Nasal cavity respiratory epithelium epithelial cell of viscerocranial mucosa (primary cell): ENCODE measurements around the gene PPM1G. TPM values are rescaled to one million over a fixed set of nuclear protein-coding genes. Genes with fewer than 3 reads are reported as not detected.

Experiments
- total RNA-seq: library from RNA; depleted of rRNA; stranded (reverse); fragments of >200 nt; gene quantifications from 2 replicates; pipeline ENCODE4 v1.2.3, GENCODE V29; 2014

The PPM1G gene
- total RNA-seq, result 115 and 118 TPM in 2 replicates

GRCh38 chr2:27409321-27410073 is at the start of gene PPM1G:
Gene PPM1G (minus strand): TSS chr2:27409591. CDS start chr2:27409422, 169 bp downstream.

GRCh38 chr2:27441958-27442919 is 32.8 kb upstream of the PPM1G start, which contains the start of gene KRTCAP3:
Gene KRTCAP3 (plus strand): TSS chr2:27442381. CDS start chr2:27442413, 32 bp downstream.

GRCh38 chr2:27428213-27428977 is 19.0 kb upstream of the PPM1G start, which contains the start of gene NRBP1:
Gene NRBP1 (plus strand): TSS chr2:27428631. CDS start chr2:27433274, 4,643 bp downstream.

GRCh38 chr2:27380626-27381545 is 28.5 kb downstream of the PPM1G start, which contains the start of gene ZNF513:
Gene ZNF513 (minus strand): TSS chr2:27380734. CDS start chr2:27380526, 208 bp downstream.

GRCh38 chr2:27370026-27370815 is 39.2 kb downstream of the PPM1G start, which contains the start of the genes EIF2B4 and SNX17:
Gene EIF2B4 (minus strand): TSS chr2:27370338. CDS start chr2:27370314, 24 bp downstream.
Gene SNX17 (plus strand): TSS chr2:27370616. CDS start chr2:27370744, 128 bp downstream.

GRCh38 chr2:27356382-27357181 is 52.8 kb downstream of the PPM1G start, which contains the start of gene GTF3C2:
Gene GTF3C2 (minus strand): TSS chr2:27356764. CDS start chr2:27343554, 13,210 bp downstream.

Other genes with a start within 250 kb of the PPM1G start
- gene ATRAID, start 197.6 kb downstream of the PPM1G start, total RNA-seq, result 122 and 193 TPM in 2 replicates
- 22.9 and 34.7 TPM in 2 replicates for gene SLC5A6, start 197.3 kb downstream of the PPM1G start, total RNA-seq
- gene CAD, start 192.2 kb downstream of the PPM1G start, total RNA-seq, result 34.9 and 61.9 TPM in 2 replicates
- not detected in 2 replicates for gene SLC30A3, start 146.5 kb downstream of the PPM1G start, total RNA-seq
- gene DNAJC5G, start 134.2 kb downstream of the PPM1G start, total RNA-seq, result not detected in 2 replicates
- not detected in 2 replicates for gene TRIM54, start 127.2 kb downstream of the PPM1G start, total RNA-seq
- gene UCN, start 101.1 kb downstream of the PPM1G start, total RNA-seq, result 1.0 and 1.1 TPM in 2 replicates
- gene MPV17, start 86.5 kb downstream of the PPM1G start, total RNA-seq, result 43.7 and 44.1 TPM in 2 replicates
- gene GTF3C2, start 52.8 kb downstream of the PPM1G start, total RNA-seq, result 26.0 and 33.6 TPM in 2 replicates
- gene EIF2B4, start 39.3 kb downstream of the PPM1G start, total RNA-seq, result 28.6 and 32.8 TPM in 2 replicates
- gene SNX17, start 39.0 kb downstream of the PPM1G start, total RNA-seq, result 79.7 and 108 TPM in 2 replicates
- 11.9 and 12.6 TPM in 2 replicates for gene ZNF513, start 28.9 kb downstream of the PPM1G start, total RNA-seq
- gene NRBP1, start 19.0 kb upstream of the PPM1G start, total RNA-seq, result 103 and 125 TPM in 2 replicates
- 13.3 and 13.9 TPM in 2 replicates for gene KRTCAP3, start 32.8 kb upstream of the PPM1G start, total RNA-seq
- 5.1 and 11.4 TPM in 2 replicates for gene IFT172, start 80.2 kb upstream of the PPM1G start, total RNA-seq
- gene FNDC4, start 85.6 kb upstream of the PPM1G start, total RNA-seq, result 2.8 and 6.8 TPM in 2 replicates
- gene GCKR, start 87.2 kb upstream of the PPM1G start, total RNA-seq, result under 0.01 TPM in 1 of 2 replicates, not detected in the other
- 3.8 and 11.0 TPM in 2 replicates for gene ZNF512, start 173.5 kb upstream of the PPM1G start, total RNA-seq
- gene CCDC121, start 219.4 kb upstream of the PPM1G start, total RNA-seq, result 0.68 and 1.2 TPM in 2 replicates
- 40.2 and 40.3 TPM in 2 replicates for gene GPN1, start 219.5 kb upstream of the PPM1G start, total RNA-seq